Stimulated activated CD8-positive, alpha-beta memory T cell treated with anti-CD3 and anti-CD28 coated beads, Interleukin-2, amount 100 ng/mL, for 1 hour (primary cell): ENCODE measurements around the gene BRSK1.

Source experiments
- DNase-seq, 2 donors: peaks; one replicate each; pipeline ENCODE4 v3.0.0-alpha.2; 2020; ENCODE audit warnings: low read depth in 2 of 2

Gene BRSK1

GRCh38 chr19:55253842-55254624 lies 29.8 kb upstream of the BRSK1 start:
- DNase-seq: peak in 1 of 2 donors; percentile 39

DNA sequence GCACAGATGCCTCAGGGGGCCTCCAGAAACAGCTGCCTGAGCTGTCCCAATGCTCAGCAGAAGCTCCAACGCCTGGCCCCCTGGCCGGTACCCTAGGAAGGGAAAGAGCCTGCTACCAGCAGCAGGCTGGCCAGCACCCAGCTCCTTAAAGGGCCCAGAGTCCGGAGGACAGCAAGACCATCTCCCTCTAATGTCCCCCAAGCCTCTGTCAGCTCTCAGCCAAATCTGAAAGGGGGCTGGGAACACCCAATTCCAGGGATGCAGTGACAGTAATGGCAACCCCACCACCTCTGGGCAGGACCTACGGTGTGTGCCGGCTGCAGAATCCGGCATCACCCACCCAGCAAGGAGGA lies 29.2 kb upstream of the BRSK1 start:
- no peak for DNase-seq

GRCh38 chr19:55255618-55256423 lies 28.0 kb upstream of the BRSK1 start:
- no peak for DNase-seq

DNA sequence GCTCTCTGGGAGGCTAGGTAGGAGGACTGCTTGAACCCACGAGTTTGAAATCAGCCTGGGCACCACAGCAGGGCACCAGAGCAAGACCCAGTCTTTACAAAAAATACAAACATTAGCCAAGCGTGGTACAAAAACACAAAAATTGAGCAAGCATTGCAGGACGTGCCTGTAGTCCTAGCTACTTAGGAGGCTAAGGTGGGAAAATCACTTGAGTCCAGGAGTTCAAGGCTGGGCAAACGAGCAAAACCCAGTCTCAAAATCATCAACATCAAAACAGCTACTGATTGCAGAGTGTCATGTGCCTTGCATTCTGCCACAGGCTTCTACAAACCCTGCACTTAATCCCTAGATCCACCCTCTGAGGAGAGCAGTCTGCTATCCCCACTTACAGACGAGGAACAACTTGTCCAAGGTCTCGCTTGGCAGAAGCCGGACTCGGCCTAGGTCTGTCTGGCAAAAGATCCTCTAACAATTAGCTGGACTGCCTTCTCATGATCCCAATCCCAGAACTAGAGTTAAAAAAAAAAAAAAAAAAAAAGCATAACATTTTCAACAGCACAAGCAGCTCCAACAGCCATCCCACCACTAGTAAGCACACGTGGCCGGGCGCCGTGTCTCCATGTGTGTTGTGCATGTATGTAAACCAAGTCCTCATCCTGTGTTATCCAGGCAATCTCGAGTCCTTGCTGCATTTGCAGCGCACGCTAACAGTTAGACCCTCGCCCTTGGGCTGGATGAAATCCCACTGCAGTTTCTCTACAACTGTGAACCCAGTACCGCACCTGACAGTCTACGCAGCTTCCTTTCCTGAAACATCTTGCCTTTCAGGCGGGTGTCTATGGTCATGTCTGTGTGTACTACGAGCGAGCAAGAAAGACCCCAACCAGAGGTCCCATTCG lies 27.0 kb upstream of the BRSK1 start:
- no peak for DNase-seq

DNA sequence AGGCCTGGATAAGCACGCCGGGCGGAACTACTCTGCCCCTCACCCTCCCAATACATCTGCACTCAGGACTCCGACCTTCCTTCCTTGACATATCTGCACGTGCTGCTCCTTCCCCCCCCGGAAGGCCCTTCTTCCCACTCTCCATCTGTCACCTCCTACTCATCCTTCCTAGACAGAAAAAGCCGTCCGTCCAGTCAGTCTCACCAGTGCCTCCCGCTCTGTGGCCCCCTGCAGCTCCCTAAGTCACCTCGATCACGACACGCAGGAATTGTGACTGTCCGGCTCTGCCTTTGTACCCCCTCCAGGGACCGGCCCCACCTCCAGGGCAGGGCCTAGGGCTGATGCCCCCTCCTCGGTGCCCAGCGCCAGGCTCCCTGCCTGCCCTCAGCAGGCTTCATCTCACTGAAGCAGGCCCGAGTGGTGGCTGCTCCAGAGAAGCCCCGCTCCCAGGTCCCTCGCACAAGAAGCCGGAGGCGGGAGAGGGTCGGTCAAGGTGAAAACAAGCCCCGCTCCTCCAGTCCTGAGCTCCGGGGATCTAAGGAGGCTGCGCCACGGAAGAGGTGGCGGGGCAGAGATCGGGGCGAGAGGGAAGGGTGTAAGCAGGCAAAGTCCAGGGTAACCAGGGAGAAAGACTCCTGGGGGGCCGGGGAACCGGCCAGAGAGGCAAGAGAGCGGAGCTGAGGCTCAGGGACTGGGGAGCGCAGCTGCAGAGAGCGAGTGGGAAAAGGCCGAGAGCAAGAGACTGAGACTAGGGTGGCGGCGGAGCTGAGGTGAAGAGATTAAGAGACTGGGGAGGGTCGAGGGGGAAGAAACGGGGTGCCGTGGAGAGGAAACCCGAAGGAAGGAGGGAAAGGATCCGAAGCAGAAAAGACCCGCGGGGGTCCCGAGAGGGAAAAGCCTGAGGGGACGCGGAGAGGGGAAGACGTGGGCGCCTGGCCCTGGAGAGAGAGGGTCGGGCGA lies 26.1 kb upstream of the BRSK1 start:
- no peak for DNase-seq

DNA sequence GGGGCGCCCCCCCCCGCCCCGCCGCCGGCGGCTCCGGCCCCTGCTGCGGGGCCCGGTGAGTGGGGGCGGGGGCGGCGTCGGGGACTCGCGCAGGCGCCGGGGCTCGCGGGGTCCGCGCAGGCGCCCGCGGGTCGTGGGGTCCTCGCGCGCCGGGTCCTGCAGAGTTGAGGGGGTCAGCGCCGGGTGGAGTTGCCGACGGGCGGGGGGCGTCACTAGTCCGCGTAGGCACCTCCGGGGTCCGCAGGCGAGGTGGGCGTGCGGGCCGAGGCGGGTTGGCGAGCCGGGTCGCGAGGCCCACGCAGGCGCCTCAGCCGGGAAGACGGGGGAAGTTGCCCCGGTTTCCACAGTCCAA lies 25.3 kb upstream of the BRSK1 start:
- DNase-seq: peak in 1 of 2 donors; percentile 29

- peak; percentile 86 for DNase-seq
Observed at GRCh38 chr19:55258828-55259539, 24.8 kb upstream of the BRSK1 start, which contains the start of gene PPP6R1. Gene PPP6R1 (minus strand): TSS chr19:55259017. CDS start chr19:55247103, 11,914 bp downstream.

GRCh38 chr19:55259540-55260210 lies 24.1 kb upstream of the BRSK1 start:
- no peak for DNase-seq

DNA sequence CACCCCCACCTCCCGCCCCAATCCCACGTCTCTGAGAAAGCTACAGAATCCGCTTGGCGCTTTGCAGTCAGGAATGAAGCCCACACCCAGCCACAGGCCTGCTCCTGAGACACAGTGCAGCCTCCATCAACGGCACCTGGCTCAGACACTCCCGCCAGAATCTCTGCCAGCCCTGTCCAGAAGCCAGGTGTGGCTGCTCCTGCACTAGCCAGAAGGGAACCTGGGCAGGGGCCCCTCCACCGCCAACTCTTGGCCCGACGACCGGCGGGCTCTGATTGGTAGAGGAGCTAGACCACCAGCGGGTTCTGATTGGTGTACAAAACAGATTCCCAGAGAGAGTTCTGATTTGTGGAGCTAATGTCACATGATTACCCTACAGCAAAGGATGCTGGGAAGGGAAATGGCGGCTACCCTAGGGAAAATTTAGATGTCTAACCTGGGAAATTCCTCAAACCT lies 22.1 kb upstream of the BRSK1 start:
- no peak for DNase-seq

DNA sequence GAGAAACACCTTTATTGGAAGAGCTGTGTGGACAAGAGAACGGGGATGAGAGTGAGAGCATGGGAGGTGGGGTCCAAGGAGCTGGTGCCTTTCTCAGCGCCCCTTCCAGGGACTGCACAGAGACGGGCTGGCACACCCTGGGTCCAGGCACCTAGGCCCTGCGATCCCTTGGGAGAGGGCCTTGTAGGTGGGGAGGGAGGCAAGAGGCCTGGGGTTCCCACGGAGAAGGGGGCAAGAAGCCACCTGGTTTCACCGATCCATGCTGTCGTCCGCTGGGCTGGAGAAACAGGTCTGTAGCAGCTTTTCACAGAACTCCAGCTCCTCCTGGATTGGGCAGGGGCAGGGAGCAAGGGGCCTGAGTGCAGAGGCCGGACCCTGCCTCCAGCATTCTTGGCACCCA lies 21.4 kb upstream of the BRSK1 start:
- DNase-seq: no peak

- DNase-seq: no peak
Observed at GRCh38 chr19:55264531-55264930, 19.3 kb upstream of the BRSK1 start.

- DNase-seq: no peak
Observed at GRCh38 chr19:55265173-55265572, 18.6 kb upstream of the BRSK1 start.

GRCh38 chr19:55265723-55266386 lies 17.9 kb upstream of the BRSK1 start:
- no peak for DNase-seq

DNA sequence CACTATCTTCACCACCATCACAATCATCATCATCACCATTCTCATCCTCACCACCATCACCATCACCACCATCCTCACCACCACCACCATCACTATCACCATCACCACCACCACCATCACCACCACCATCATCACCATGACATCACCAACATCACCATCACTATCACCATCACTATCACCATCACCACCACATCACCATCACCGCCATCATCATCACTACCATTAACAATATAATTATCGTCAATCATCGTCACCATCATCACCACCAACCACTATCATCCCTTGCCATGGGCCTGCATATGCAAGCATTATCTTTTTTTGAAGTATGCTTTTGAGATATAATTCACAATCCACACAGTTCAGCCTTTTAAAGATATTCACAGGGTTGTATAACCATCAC lies 17.4 kb upstream of the BRSK1 start:
- no peak for DNase-seq

GRCh38 chr19:55266840-55267239 lies 17.0 kb upstream of the BRSK1 start:
- no peak for DNase-seq

GRCh38 chr19:55269299-55269698 lies 14.5 kb upstream of the BRSK1 start:
- DNase-seq: no peak

DNA sequence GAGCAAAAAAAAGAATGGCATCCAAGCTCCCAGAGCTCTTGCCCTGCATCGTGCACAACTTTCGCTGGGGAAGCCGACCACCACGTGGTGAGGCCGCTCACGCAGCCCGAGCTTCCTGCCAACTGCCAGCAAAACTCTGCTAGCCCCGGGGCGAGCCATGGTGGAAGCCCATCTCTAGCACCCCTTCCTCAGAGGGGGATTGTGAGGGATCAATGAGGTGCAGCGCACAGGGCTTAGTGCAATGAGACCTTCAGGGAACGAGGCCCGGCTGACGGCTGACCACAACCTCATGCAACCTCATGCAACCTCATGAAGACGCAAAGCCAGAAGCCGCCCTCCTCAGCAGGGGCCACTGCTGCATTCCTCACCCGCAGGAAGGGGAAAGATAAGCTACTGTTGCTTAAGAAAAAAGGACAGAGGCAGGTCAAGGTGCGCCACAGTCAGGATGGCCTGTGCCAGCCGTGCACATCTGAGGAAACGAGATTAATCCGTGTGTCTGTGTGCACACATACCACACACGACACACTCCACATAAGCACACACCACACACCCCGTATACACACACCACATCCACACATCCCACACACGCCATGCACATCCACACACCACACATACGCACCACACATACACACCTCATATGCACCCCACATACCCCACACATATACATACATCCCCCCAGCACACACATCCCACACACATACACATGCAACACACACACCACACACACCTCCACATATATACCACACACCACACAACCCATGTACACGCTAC lies 13.4 kb upstream of the BRSK1 start:
- no peak for DNase-seq

- no peak for DNase-seq
Observed at GRCh38 chr19:55272142-55272541, 11.7 kb upstream of the BRSK1 start.
